Small intestine (tissue), 7 donors: ENCODE results near the gene PISD. TPM values are rescaled to one million over a fixed set of nuclear protein-coding genes. Genes with fewer than 3 reads are reported as not detected.

ENCODE experiments used
- DNase-seq, 2 donors: peaks; one replicate each; pipeline versions ENCODE4 v3.0.0 to v3.0.0-alpha.2; 2013
- FAIRE-seq: peaks from 2 replicates; lab custom pipeline; 2012; peaks lifted over from hg19 to GRCh38; lab: Jason Lieb, UNC
- H3K27ac ChIP-seq, 3 donors: one replicate each; pipeline ENCODE4 v1.5.1; 2013; ENCODE audit warnings: low read length in 2 of 3, mild to moderate bottlenecking in 2 of 3, control low read depth in 1 of 3, inconsistent platforms in 1 of 3, low read depth in 1 of 3, moderate library complexity in 1 of 3
- H3K27me3 ChIP-seq, 3 donors: one replicate each; pipeline ENCODE4 v1.6.1; 2013; ENCODE audit warnings: low read length in 3 of 3, inconsistent platforms in 1 of 3; ENCODE audit not compliant: control insufficient read depth in 3 of 3, insufficient read depth in 3 of 3
- H3K36me3 ChIP-seq, 3 donors: one replicate each; pipeline ENCODE4 v1.6.1; 2013; ENCODE audit warnings: low read length in 3 of 3, inconsistent platforms in 1 of 3, low read depth in 1 of 3, mild to moderate bottlenecking in 1 of 3, moderate library complexity in 1 of 3; ENCODE audit not compliant: control insufficient read depth in 3 of 3, insufficient read depth in 2 of 3
- H3K4me1 ChIP-seq, 3 donors: one replicate each; pipeline ENCODE4 v1.6.1; 2013; ENCODE audit warnings: low read length in 2 of 3, inconsistent platforms in 1 of 3, low read depth in 1 of 3, mild to moderate bottlenecking in 1 of 3, moderate library complexity in 1 of 3; ENCODE audit not compliant: control insufficient read depth in 3 of 3, insufficient read depth in 2 of 3
- H3K4me3 ChIP-seq, 3 donors: one replicate each; pipeline ENCODE4 v1.5.1; 2013; ENCODE audit warnings: low read length in 3 of 3, control low read depth in 1 of 3, inconsistent platforms in 1 of 3, low read depth in 1 of 3, mild to moderate bottlenecking in 1 of 3, moderate library complexity in 1 of 3
- H3K9me3 ChIP-seq, 2 donors: one replicate each; pipeline ENCODE4 v1.6.1; 2013; ENCODE audit warnings: low read depth in 1 of 2, low read length in 1 of 2; ENCODE audit not compliant: control insufficient read depth in 2 of 2, insufficient read depth in 1 of 2
- WGBS, 3 donors: extraction: QIAGEN DNeasy Blood & Tissue Kit; methylation state at CpG; one replicate each; pipeline ENCODE4 v1.1.7; 2013; 5-methylcytosine and 5-hydroxymethylcytosine counted together
- polyA plus RNA-seq, 4 donors: library from polyadenylated mRNA; stranded (reverse) in 3 of 4; unstranded in 1 of 4; fragments of 200-250 nt in 3 of 4; fragments of 120-200 nt in 1 of 4; gene quantifications; one replicate each; pipeline versions ENCODE4 v1.2.1 to v1.2.3, GENCODE V29; 2013
- donor health status: healthy with polysubstance abuse.
- donor health status: control.
- donor health status: control.
- donor health status: Bipolar disorder and iron deficiency.
- donor health status: healthy.

Gene PISD
- polyA plus RNA-seq, 4 donors: 17.3 to 45.7 (median 26.7) TPM

DNA sequence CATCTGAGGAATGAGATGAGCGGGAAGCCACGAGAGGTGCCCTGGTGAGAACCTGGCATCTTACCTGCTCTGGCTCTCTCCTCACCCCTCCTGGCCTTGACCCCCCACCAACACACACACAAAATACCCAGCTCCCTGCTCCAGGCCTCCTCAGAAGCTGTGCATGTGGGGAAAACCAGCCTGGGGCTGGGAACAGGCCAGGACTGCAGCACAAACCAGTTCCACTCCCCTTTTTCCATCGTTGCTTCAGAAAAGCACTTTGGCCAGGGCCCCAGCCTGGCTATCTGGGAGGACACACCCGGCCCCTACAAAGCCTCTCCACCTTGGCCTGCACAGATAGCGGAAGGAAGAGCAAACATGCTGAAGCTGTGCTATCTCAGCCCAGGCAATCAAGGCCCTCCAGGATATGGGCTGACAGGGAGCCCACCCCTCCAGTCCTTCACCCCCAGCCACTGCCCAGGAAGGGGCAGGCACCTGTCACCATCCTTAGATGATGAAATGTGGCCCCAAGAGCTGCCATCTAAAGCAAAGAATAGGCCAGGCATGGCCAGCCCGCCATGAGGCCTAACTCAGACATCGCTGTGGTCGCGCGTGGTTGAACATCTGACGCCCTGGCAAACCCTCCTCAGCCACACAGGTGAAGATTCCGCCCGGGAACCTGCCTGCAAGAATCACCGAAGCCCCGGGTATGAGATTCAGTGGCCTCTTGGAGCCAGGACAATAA is 35.4 kb downstream of the PISD start:
- H3K27me3 ChIP-seq: no peaks in the 10 kb centered on the region
- H3K4me1 ChIP-seq: peaks cover 0 to 70% (median 16%) of the 10 kb centered on the region in 3 donors
- H3K9me3 ChIP-seq: no peaks in the 10 kb centered on the region
- H3K36me3 ChIP-seq: peaks cover 0 to 81% (median 0%) of the 10 kb centered on the region in 3 donors
- 65 to 77% (median 74%) methylated on average over 15 of the region's 15 CpGs for WGBS, 3 donors
- peak; percentile 58 to 82 for DNase-seq
- peak overlapping the region in 2 of 3 donors; percentile 53 to 84 for H3K27ac ChIP-seq
- H3K4me3 ChIP-seq: no peak overlapping the region
- FAIRE-seq: no peak

DNA sequence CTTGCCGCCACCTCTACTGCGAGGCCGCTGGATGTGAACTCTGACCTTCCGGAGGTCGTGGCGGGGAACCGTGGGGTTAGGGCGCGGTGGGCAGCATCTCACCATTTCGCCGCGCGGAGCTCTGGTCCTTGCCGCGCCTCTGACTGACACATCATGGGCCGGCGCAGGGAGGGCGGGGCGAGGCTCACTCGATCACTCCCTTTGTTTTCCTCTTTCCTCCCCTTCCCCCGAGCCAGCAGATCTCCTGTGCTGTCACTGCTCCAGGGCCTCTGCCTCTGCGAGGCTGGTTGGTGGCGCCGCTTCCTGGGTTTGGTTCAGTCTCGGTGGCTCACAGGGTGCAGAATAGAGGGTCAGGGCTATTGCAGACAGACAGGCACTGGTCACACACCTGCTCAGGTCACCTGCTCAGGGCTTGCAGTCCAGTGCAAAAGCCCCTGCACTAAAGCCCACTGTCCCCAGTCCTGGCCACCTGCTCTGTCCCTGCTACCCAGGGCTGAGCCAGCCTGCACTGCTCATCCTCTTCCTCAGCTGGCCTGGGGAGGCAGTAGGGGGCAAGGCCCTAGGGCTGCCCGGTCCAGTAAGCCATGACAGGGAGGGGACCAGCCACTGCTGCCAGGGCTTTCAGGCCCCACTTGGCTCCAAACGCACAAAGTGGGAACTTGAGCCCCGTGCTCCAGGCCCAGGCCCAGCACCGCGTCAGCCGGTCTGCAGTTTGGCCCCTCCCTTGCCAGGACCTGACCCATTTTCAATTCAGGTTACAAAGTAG is 36.2 kb downstream of the PISD start:
- FAIRE-seq (no peak), DNase-seq (peak in 1 of 2 donors; percentile 79)
- H3K4me3 ChIP-seq: peak overlapping the region in 1 of 3 donors; percentile 28
- 60 to 76% (median 75%) methylated on average over 21 to 31 of the region's 31 CpGs for WGBS, 3 donors
- peaks cover 0 to 86% (median 0%) of the 10 kb centered on the region in 3 donors for H3K36me3 ChIP-seq
- no peaks in the 10 kb centered on the region for H3K9me3 ChIP-seq
- peak overlapping the region in 2 of 3 donors; percentile 53 to 84 for H3K27ac ChIP-seq
- H3K27me3 ChIP-seq: no peaks in the 10 kb centered on the region
- H3K4me1 ChIP-seq: peaks cover 0 to 62% (median 16%) of the 10 kb centered on the region in 3 donors

DNA sequence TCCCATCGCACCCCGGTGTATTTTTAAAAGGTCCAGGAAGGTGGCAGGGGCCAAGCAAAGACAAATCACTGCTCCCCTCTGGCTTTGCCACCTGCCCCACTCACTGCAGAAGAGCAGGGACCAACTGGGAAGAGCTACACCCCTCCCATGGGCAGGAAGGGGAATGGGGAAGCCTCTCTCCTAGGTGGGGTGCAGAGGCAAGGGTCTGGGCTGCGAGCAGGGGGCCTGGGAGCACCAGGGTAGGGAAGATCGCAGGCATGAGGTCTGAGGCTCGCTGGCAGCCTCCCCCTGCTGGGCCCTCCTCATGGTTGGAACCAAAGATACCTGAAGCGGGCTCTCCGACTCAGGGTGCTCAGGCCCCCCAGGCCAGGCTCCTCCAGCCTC is 36.8 kb downstream of the PISD start:
- no peak for FAIRE-seq
- DNase-seq: no peak
- Histone ChIP-seq H3K4me3 (peak overlapping the region in 1 of 3 donors; percentile 28), H3K9me3 (no peaks in the 10 kb centered on the region), H3K27me3 (no peaks in the 10 kb centered on the region), H3K27ac (peak overlapping the region in 1 of 3 donors; percentile 65), H3K36me3 (peaks cover 0 to 92% (median 0%) of the 10 kb centered on the region in 3 donors), H3K4me1 (peaks cover 0 to 61% (median 16%) of the 10 kb centered on the region in 3 donors)
- 88 to 96% (median 88%) methylated on average over 7 of the region's 7 CpGs for WGBS, 3 donors

DNA sequence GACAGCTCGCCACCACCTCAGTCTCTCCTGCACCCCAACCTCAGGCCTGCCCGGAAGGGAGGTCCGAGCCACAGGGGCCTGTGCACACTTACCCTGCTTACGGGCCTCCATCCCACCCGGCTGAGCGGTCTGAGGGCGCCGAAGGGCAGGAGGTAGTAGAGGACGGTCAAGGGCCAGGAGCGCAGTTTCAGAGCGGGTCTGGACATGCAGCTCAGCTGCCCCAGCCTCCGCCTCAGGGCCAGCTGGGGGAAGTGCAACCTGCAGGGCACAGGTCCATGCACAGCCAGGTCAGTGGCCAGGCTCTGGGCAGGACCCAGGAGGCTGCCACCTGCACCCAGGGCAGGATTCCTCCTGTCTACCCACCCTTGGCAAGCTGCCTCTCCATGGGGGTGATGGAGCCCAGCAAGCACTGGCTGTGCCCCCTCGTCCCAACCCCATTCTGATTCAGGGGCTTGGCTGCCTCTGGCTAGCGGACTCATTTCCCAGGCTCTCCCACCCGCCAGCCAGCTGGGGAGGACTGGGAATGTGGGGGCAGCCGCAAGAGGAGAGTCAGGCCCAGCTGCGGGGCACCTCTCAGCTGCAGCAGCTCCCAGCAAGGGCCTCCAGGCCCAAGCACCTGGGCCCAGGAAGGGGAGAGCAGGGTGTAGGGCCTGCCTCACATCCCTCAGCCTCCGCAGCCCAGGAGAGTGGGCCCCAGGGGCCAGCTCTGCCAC is 38.3 kb downstream of the PISD start:
- H3K4me1 ChIP-seq: peaks cover 0 to 51% (median 12%) of the 10 kb centered on the region in 3 donors
- H3K4me3 ChIP-seq: no peak overlapping the region
- DNase-seq (no peak), FAIRE-seq (no peak)
- H3K27me3 ChIP-seq: no peaks in the 10 kb centered on the region
- peaks cover 0 to 97% (median 4%) of the 10 kb centered on the region in 3 donors for H3K36me3 ChIP-seq
- WGBS, 3 donors: 95 to 96% (median 96%) methylated on average over 16 to 18 of the region's 18 CpGs
- no peaks in the 10 kb centered on the region for H3K9me3 ChIP-seq
- H3K27ac ChIP-seq: peak overlapping the region in 1 of 3 donors; percentile 14

DNA sequence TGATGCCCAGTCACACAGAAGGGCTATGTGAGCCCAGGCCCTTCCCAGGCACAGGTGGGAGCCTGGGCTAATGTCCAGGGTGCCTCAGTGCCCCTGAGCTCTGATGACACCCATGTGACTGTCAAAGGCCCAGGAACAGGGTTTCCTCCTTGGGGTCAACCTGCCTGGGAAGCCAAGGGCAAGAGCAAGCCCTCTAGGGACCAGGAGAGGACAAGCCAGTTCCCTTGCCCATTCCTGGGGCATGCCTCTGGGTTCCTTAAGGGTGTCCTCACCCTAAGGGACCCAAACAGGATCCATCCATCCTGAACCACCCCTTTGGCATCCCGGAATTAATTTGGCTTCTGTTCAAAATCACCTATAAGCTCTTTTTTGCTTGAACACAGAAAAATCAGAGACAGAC is 39.0 kb downstream of the PISD start:
- Histone ChIP-seq H3K27me3 (no peaks in the 10 kb centered on the region), H3K4me3 (no peak overlapping the region), H3K36me3 (peaks cover 0 to 98% (median 7%) of the 10 kb centered on the region in 3 donors), H3K4me1 (peaks cover 0 to 51% (median 12%) of the 10 kb centered on the region in 3 donors), H3K27ac (peak overlapping the region in 1 of 3 donors; percentile 3), H3K9me3 (no peaks in the 10 kb centered on the region)
- DNase-seq (no peak), FAIRE-seq (no peak)
- 80 to 93% (median 89%) methylated on average over 1 of the region's 1 CpG for WGBS, 3 donors

DNA sequence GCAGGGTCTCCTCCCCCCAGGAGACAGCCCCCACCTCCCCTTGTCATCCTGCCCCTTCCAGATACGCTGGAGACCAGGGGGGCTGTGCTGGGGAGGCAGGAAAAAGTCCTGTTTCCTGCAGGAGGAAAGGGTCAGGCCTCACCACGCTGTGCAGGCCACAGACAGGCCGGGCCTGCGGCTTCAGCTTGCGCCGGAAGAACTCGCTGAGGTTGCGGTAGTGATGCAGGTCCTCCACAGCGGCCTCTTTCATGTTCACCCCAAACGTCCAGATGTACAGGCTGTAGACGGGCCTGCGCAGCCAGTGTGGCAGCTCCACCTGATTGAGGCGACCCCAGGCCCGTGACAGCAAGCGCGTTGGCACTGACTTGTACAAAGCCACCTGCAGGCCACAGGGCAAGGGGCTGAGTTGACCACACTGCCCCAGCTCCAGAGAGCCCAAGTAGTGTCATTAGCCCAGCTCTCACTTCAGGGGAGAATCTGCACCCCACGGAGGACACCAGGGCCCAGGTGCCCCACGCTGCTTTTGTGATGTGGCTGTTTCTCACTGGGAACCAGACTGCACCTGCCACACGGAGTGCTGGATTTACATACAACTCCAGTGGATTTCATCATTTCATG is 40.4 kb downstream of the PISD start:
- H3K9me3 ChIP-seq: no peaks in the 10 kb centered on the region
- no peaks in the 10 kb centered on the region for H3K27me3 ChIP-seq
- DNase-seq: no peak
- no peak overlapping the region for H3K4me3 ChIP-seq
- 85 to 89% (median 86%) methylated on average over 19 of the region's 19 CpGs for WGBS, 3 donors
- H3K4me1 ChIP-seq: peaks cover under 1 to 51% (median 3%) of the 10 kb centered on the region in 3 donors
- H3K36me3 ChIP-seq: peaks cover 0 to 98% (median 7%) of the 10 kb centered on the region in 3 donors
- H3K27ac ChIP-seq: no peak overlapping the region
- no peak for FAIRE-seq

DNA sequence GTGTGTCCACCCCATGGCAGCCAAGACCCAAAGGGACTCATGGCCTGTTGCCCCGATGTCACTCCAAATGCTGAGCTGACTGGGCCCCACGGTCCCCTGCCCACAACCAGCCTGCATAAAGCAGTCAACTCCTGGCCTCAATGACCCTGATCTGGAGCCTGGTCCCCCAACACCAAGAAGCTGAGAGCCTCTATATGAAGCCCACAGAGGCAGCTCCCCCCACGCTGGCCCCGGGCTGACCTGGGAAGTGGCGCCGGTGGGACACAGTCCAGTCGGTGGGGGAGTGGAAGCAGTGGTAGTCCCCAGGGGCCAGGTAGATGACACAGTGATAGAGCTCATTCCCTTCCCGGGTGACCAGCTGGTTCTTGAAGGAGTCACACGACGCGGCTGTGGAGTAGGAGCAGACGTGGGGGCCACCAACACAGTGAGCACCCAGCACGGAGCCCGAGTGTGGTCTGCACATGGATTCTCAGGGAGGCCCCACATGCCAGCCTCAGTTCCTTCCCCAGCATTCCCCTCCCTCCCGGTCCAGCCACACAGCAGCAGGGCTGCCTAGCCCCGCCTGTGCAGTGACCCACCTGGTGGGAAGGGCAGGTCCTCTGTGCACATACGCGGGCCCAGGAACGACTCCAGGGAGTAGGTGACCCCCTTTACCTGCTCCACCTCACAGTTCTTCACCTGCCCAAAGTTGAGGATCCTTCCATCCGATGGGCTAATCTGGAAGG is 41.1 kb downstream of the PISD start:
- FAIRE-seq (no peak), DNase-seq (peak in 1 of 2 donors; percentile 1)
- H3K36me3 ChIP-seq: peaks cover 0 to 100% (median 7%) of the 10 kb centered on the region in 3 donors
- no peaks in the 10 kb centered on the region for H3K27me3 ChIP-seq
- no peaks in the 10 kb centered on the region for H3K9me3 ChIP-seq
- 86 to 90% (median 89%) methylated on average over 20 of the region's 20 CpGs for WGBS, 3 donors
- H3K4me3 ChIP-seq: no peak overlapping the region
- no peak overlapping the region for H3K27ac ChIP-seq
- H3K4me1 ChIP-seq: peaks cover 4 to 51% (median 7%) of the 10 kb centered on the region in 3 donors
